ENCODE results near the gene CBX6. TPM values are rescaled to one million over a fixed set of nuclear protein-coding genes. Genes with fewer than 3 reads are reported as not detected.

Gene CBX6
- total and polyA plus RNA-seq, 9 of the 15 experiments (the other 6 are each of a cell fraction or from before 2014, with no cell fraction given): 0.75 to 31.6 (median 8.0) TPM

- in situ Hi-C loops (cut with MboI): no loop called here
- 0% methylated on average over 14 of the region's 77 CpGs for WGBS (ENCODE audit: insufficient coverage, low coverage, missing lambda C conversion rate)
- Histone ChIP-seq H3K9me3 (replicated peaks; ENCODE audit: control insufficient read depth, insufficient read depth, low read depth, low read length) (no peaks in the 10 kb centered on the region), H3K4me3 (peak overlapping the region; percentile 62), H3K4me2 (ENCODE audit: insufficient read depth, low read length) (peak overlapping the region; percentile 79), H3K4me1 (replicated peaks in 1 of 2; ENCODE audit: control insufficient read depth in 2 of 2, insufficient read depth in 2 of 2, low read length in 2 of 2) (peaks cover 13 to 27% of the 10 kb centered on the region in 2 experiments), H4K20me1 (replicated peaks; ENCODE audit: control insufficient read depth, insufficient read depth, low read length) (no peaks in the 10 kb centered on the region; the same call in 1 of the 2 replicates), H3K9me1 (ENCODE audit: control insufficient read depth, insufficient read depth, low read length) (no peaks in the 10 kb centered on the region), H3K9ac (ENCODE audit: insufficient read depth in 1 of 2, low read depth in 2 of 2, low read length in 2 of 2) (peak overlapping the region; percentile 59 to 94), H3K27me3 (ENCODE audit: control insufficient read depth in 2 of 2, insufficient read depth in 2 of 2, low read length in 2 of 2) (peaks cover 0 to 5% of the 10 kb centered on the region in 2 experiments; a peak in 2 of 5 replicates), H2AFZ (ENCODE audit: low read depth, low read length) (peak overlapping the region; percentile 39; the same call in 1 of the 2 replicates), H3K79me2 (ENCODE audit: control insufficient read depth, insufficient read depth, low read length) (peaks cover 29% of the 10 kb centered on the region), H3K27ac (ENCODE audit: extremely low read depth, low read depth, low read length) (peak overlapping the region; percentile 68), H3K36me3 (ENCODE audit: control insufficient read depth, insufficient read depth, low read length) (peaks cover 33% of the 10 kb centered on the region; the same call in 2 of the 3 replicates)
- POLR2A ChIA-PET: interaction anchor here (0.6 kb wide), 1 partner anchor 94 kb away, joined by 3 read pairs; no protein-coding TSS in a partner anchor
- DNase-seq (ENCODE audit: extremely low read depth in 1 of 4, low spot score in 3 of 4) (peak in 3 of 4 experiments; percentile 18 to 28 (median 26)), ATAC-seq (peak; percentile 31), FAIRE-seq (no peak)
- intact Hi-C loops (cut with micrococcal nuclease): loop anchor here (5.0 to 10.0 kb wide), 3 partner anchors 53 to 141 kb away; partner anchors contain the start of gene APOBEC3C
- CTCF ChIA-PET (ENCODE audit: low intra/inter-chr PET ratio): interaction anchor here (0.6 to 1.4 kb wide), 2 partner anchors 132 to 149 kb away, joined by 4 to 6 read pairs; partner anchors contain the start of gene APOBEC3D
- no TSS peak for BruUV-seq (replicated peaks)
- TF ChIP-seq ZNF644 (tag; IDR thresholded peaks at IDR 0.05; ENCODE audit: low read depth): no peak
- no peak for TF ChIP-seq E2F1 (CRISPR knock-in tag; IDR thresholded peaks at IDR 0.05)
- TF ChIP-seq ZNF217 (CRISPR knock-in tag; IDR thresholded peaks at IDR 0.05): no peak
- TF ChIP-seq STAT5B (CRISPR knock-in tag; IDR thresholded peaks at IDR 0.05): no peak
- no peak for TF ChIP-seq RBM17 (IDR thresholded peaks at IDR 0.05; ENCODE audit: borderline replicate concordance, low read depth, low read length)
- no peak for TF ChIP-seq TAF7 (tag; IDR thresholded peaks at IDR 0.05)
- TF ChIP-seq ZNF263 (CRISPR knock-in tag; IDR thresholded peaks at IDR 0.05; ENCODE audit: borderline replicate concordance): no peak
- no peak for TF ChIP-seq IRF2 (CRISPR knock-in tag; IDR thresholded peaks at IDR 0.05)
- peak; percentile 20; the same call in 1 of the 2 replicates for TF ChIP-seq EP400 (IDR thresholded peaks at IDR 0.05)
- TF ChIP-seq L3MBTL2 (IDR thresholded peaks at IDR 0.05): peak; percentile 42; the same call in 1 of the 2 replicates
- TF ChIP-seq RBFOX2 (IDR thresholded peaks at IDR 0.05; ENCODE audit: low read depth, low read length): 0 out of 2 replicates have a peak, but pooled peaks have one; percentile 44
- no peak for TF ChIP-seq SETDB1 (IDR thresholded peaks at IDR 0.05; ENCODE audit: low read length)
- TF ChIP-seq MNT (conservative IDR thresholded peaks at IDR 0.05): 0 out of 4 replicates have a peak, but pooled peaks of 1 of the 2 experiments have one; percentile 6
- no peak for TF ChIP-seq EWSR1 (IDR thresholded peaks at IDR 0.05; ENCODE audit: borderline replicate concordance, low read depth, partially characterized antibody)
- TF ChIP-seq YY1 (IDR thresholded peaks at IDR 0.05; ENCODE audit: borderline replicate concordance in 1 of 3, control insufficient read depth in 1 of 3, extremely low read depth in 1 of 3, insufficient read depth in 3 of 3, insufficient read length in 1 of 3, insufficient replicate concordance in 2 of 3, low read depth in 1 of 3, low read length in 2 of 3): peak in 1 of 3 experiments; percentile 49
- no peak for TF ChIP-seq EP300 (IDR thresholded peaks at IDR 0.05; ENCODE audit: low read length)
These were observed 450 bp downstream of the CBX6 start for GRCh38 chr22:38871360-38872171.

Measured in K562 (cell line).